Measurements from ENCODE around the gene PIGU. TPM values are rescaled to one million over a fixed set of nuclear protein-coding genes. Genes with fewer than 3 reads are reported as not detected.
"Not testable (repeated sequence)": the region's sequence is repeated elsewhere in the genome, so short reads cannot be mapped to it uniquely, and the experiment has no call there.

Gene PIGU
- total RNA-seq, 2 experiments from 2014 or later = 21.1 to 28.2 TPM

- H3K4me3 Mint-ChIP-seq = peak within 1 kb of the TSS; percentile 97
- peaks cover 35% of the 10 kb centered on the region for H3K4me1 Mint-ChIP-seq
- peak within 1 kb of the TSS; percentile 98 for H3K27ac Mint-ChIP-seq
- H3K36me3 Mint-ChIP-seq (ENCODE audit: low read depth) = peaks cover 10% of the 10 kb centered on the region
- intact Hi-C loops (cut with DNase I, micrococcal nuclease) = loop anchor here (1.0 to 5.0 kb wide), 13 partner anchors 42 to 1436 kb away; partner anchors contain the start of genes ACSS2 (in 1 of the 2), AHCY (in 1 of the 2), EDEM2 (in 1 of the 2) and EIF2S2 (in 1 of the 2)
- ATAC-seq (peak; percentile 81), DNase-seq (peak; percentile 98)
- no peaks in the 10 kb centered on the region for H3K27me3 Mint-ChIP-seq
- POLR2A ChIA-PET = interaction anchor here (0.7 to 2.4 kb wide), 7 partner anchors 15 to 471 kb away, joined by 3 to 9 read pairs (median 5); partner anchors contain the start of gene ITCH
- no peaks in the 10 kb centered on the region for H3K9me3 Mint-ChIP-seq (ENCODE audit: low read depth)
- CTCF ChIA-PET = interaction anchor here (0.7 to 7.8 kb wide), 13 partner anchors 10 to 287 kb away, joined by 3 to 82 read pairs (median 5); partner anchors contain the start of gene TP53INP2
These were observed 160.4 kb downstream of the PIGU start, which contains the start of gene DYNLRB1 for GRCh38 chr20:34516247-34517113. DYNLRB1 (plus strand) TSS chr20:34516422; CDS start chr20:34516459, 37 bp downstream.

DNA sequence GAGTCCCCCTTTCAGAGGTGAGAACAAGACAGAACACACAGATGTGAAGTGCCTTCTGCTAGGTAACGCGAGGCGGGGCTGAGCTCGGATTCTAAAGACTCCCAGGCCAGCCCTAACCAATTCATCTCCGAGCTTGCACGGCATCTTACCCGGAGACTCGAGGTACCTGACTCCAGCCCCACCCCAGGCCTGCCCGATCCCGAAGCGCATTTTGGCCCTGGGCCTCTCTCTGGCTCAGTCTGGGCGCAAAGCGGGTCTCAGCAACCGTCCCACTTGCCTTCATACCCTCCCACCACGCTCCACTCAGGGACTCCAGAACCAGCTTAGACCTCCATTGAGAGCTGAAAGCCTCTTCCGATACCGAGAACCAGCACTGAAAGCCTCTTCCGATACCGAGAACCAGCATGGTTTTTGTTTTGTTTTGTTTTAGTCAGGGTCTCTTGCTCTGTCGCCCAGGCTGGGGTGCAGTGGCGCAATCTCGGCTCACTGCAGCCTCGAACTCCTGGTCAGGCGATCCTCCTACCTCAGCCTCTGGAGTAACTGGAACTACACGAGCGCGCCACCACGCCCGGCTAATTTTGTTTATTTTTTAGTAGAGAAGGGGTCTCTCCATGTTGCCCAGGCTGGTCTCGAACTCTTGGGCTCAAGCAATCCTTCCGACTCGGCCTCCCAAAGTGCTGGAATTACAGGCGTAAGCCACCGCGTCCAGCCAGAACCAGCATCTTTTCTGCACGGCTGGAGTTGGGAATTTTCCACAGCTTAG is 161.2 kb downstream of the PIGU start:
- Mint-ChIP-seq H3K4me3 (peak overlapping the region; percentile 97), H3K4me1 (peaks cover 31% of the 10 kb centered on the region), H3K9me3 (ENCODE audit: low read depth) (no peaks in the 10 kb centered on the region), H3K27ac (peak overlapping the region; percentile 98), H3K27me3 (no peaks in the 10 kb centered on the region), H3K36me3 (ENCODE audit: low read depth) (peaks cover 9% of the 10 kb centered on the region)
- DNase-seq (peak; percentile 84), ATAC-seq (peak; percentile 75)
- ChIA-PET CTCF (interaction anchor here (0.6 to 7.8 kb wide), 22 partner anchors 11 to 288 kb away, joined by 3 to 82 read pairs (median 4); partner anchors contain the start of gene TP53INP2), POLR2A (interaction anchor here (0.7 to 2.4 kb wide), 8 partner anchors 15 to 471 kb away, joined by 3 to 9 read pairs (median 4); partner anchors contain the start of genes ITCH and MAP1LC3A)
- intact Hi-C loops (cut with DNase I, micrococcal nuclease) = loop anchor here (1.0 to 5.0 kb wide), 15 partner anchors 43 to 1437 kb away; partner anchors contain the start of genes AHCY (in 2 of the 2), PIGU (in 2 of the 2), ACSS2 (in 1 of the 2) and EDEM2 (in 1 of the 2)

DNA sequence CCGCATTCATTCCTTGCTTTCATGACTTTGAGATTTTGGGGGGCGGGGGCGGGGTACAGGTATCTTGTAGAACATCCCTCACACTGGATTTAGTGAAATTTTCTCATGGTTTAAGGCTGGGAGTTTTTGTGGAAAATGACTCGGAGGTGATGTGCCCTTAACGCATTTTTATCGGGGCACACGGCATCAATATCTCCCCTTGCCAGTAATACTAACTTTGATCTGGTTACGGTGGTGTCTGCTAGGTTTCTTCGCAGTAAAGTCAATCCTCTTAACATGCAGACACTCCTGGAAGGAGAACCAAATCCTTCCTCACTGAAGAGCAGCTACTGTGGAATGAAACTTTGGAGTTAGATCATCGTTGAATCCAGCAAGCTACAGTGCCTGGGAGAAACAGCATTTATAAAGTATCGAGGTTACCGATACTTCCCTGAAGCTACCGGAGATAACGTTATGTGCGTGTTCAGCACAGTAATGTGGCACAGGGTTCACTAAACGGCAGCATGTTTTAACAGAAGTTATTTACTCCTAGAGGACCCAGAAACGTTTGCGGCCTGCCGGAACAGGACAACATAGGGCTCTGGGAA is 161.9 kb downstream of the PIGU start:
- no peak for DNase-seq
- ChIA-PET POLR2A (interaction anchor here (0.5 to 2.4 kb wide), 8 partner anchors 15 to 215 kb away, joined by 3 to 9 read pairs (median 4); partner anchors contain the start of genes ITCH and MAP1LC3A), CTCF (interaction anchor here (0.6 to 7.8 kb wide), 19 partner anchors 12 to 256 kb away, joined by 3 to 82 read pairs (median 4); partner anchors contain the start of gene AHCY)
- H3K27ac Mint-ChIP-seq = peak overlapping the region; percentile 98
- H3K4me1 Mint-ChIP-seq = peaks cover 31% of the 10 kb centered on the region
- peak overlapping the region; percentile 97 for H3K4me3 Mint-ChIP-seq
- no peak for ATAC-seq
- no peaks in the 10 kb centered on the region for H3K9me3 Mint-ChIP-seq (ENCODE audit: low read depth)
- peaks cover 9% of the 10 kb centered on the region for H3K36me3 Mint-ChIP-seq (ENCODE audit: low read depth)
- intact Hi-C loops (cut with DNase I, micrococcal nuclease) = loop anchor here (1.0 to 5.0 kb wide), 7 partner anchors 162 to 1437 kb away; partner anchors contain the start of genes AHCY (in 1 of the 2), EIF2S2 (in 1 of the 2), PIGU (in 1 of the 2) and SCAND1 (in 1 of the 2)
- no peaks in the 10 kb centered on the region for H3K27me3 Mint-ChIP-seq

DNA sequence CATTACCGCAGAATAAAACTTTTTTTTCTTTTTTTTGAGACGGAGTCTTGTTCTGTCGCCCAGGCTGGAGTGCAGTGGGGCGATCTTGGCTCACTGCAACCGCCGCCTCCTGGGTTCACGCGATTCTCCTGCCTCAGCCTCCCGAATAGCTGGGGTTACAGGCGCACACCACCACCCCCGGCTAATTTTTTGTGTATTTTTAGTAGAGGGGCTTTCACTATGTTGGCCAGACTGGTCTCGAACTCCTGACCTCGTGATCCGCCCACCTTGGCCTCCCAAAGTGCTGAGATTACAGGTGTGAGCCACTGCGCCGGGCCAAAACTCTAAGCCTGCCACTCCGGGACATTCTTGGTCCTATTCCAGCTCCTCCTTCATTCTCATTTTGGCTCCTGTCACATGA is 162.9 kb downstream of the PIGU start:
- ATAC-seq; H3K36me3 Mint-ChIP-seq (ENCODE audit: low read depth); DNase-seq; intact Hi-C loops (cut with DNase I, micrococcal nuclease); H3K9me3 Mint-ChIP-seq (ENCODE audit: low read depth); H3K27ac Mint-ChIP-seq; POLR2A ChIA-PET; H3K27me3 Mint-ChIP-seq: not testable (repeated sequence)
- CTCF ChIA-PET = interaction anchor here (0.6 to 7.8 kb wide), 8 partner anchors 24 to 211 kb away, joined by 3 to 82 read pairs (median 4); partner anchors contain the start of gene AHCY
- peak overlapping the region; percentile 97 for H3K4me3 Mint-ChIP-seq
- H3K4me1 Mint-ChIP-seq = peaks cover 28% of the 10 kb centered on the region

DNA sequence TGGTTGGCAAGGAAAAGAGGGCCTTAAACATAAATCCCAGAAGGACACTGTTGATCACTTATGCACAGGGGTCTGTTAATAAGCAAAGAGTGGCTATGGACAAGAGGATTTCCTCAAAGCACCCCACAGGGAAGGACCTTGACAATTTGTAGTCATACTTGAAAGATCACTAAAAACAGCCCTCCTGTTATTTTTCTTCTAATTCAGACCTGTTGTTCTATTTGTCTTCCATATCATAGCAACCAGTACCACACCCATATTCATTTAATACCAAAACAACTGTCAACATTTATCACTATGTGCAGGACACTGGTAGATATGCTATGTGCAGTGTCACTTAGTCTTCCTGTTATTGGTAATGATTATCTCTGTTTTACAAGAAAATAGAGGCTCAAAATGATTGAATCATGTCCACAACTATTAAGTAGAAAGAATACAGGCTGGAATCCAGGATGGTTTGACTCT is 163.9 kb downstream of the PIGU start:
- POLR2A ChIA-PET = interaction anchor here (0.6 kb wide), 1 partner anchor 15 kb away, joined by 5 read pairs; no protein-coding TSS in a partner anchor
- ATAC-seq (no peak), DNase-seq (no peak)
- Mint-ChIP-seq H3K4me3 (no peak overlapping the region), H3K27ac (no peak overlapping the region), H3K9me3 (ENCODE audit: low read depth) (no peaks in the 10 kb centered on the region), H3K36me3 (ENCODE audit: low read depth) (peaks cover 5% of the 10 kb centered on the region), H3K27me3 (no peaks in the 10 kb centered on the region), H3K4me1 (peaks cover 17% of the 10 kb centered on the region)
- intact Hi-C loops (cut with DNase I, micrococcal nuclease) = no loop called here
- CTCF ChIA-PET = interaction anchor here (0.7 to 2.1 kb wide), 2 partner anchors 57 to 201 kb away, joined by 3 to 9 read pairs; no protein-coding TSS in a partner anchor

DNA sequence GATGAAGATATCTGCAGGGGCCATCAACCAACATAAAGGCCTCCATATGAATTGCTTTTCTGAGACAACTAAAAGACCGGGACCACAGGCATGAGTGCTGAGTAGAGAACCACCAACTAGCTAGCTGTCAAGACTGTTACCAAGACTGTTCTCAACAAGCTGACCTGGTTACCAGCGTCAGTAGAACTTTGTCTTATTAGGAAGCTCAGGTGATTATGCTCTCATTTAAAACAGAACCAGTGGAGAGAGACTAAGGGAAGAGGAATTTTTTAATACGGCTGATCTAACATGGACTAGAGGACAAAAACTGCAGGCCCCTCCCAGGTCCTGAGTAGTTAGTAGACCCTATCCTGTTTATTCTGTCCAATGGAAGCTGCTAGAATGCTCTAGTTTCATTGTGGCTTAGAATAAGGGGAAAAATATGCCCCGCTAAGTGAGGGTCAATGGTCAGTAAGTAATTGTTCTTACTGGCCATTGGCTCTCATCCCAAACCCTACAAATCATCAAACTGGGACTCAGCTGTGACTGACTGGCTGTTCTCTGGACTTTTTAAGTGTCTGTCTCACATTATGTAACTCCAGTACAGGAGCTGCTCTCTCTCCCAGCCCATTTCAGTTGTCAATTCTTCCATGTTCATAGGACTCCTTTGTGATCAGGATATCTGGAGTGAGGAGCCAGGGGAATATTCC is 164.5 kb downstream of the PIGU start:
- H3K4me3 Mint-ChIP-seq = no peak overlapping the region
- CTCF ChIA-PET = interaction anchor here (0.6 to 2.1 kb wide), 5 partner anchors 13 to 1329 kb away, joined by 3 to 9 read pairs (median 4); no protein-coding TSS in a partner anchor
- intact Hi-C loops (cut with DNase I, micrococcal nuclease) = no loop called here
- no peak for DNase-seq
- ATAC-seq = no peak
- H3K27me3 Mint-ChIP-seq = no peaks in the 10 kb centered on the region
- no peak overlapping the region for H3K27ac Mint-ChIP-seq
- H3K36me3 Mint-ChIP-seq (ENCODE audit: low read depth) = peaks cover 6% of the 10 kb centered on the region
- no peaks in the 10 kb centered on the region for H3K9me3 Mint-ChIP-seq (ENCODE audit: low read depth)
- H3K4me1 Mint-ChIP-seq = peaks cover 13% of the 10 kb centered on the region
- POLR2A ChIA-PET = interaction anchor here (0.6 kb wide), 1 partner anchor 14 kb away, joined by 5 read pairs; no protein-coding TSS in a partner anchor

- H3K27ac Mint-ChIP-seq = no peak overlapping the region
- ChIA-PET CTCF (interaction anchor here (0.6 to 2.1 kb wide), 4 partner anchors 14 to 1329 kb away, joined by 3 to 9 read pairs (median 4); no protein-coding TSS in a partner anchor), POLR2A (no interaction called here)
- peaks cover 6% of the 10 kb centered on the region for H3K36me3 Mint-ChIP-seq (ENCODE audit: low read depth)
- DNase-seq (no peak), ATAC-seq (no peak)
- no peak overlapping the region for H3K4me3 Mint-ChIP-seq
- no peaks in the 10 kb centered on the region for H3K27me3 Mint-ChIP-seq
- intact Hi-C loops (cut with DNase I, micrococcal nuclease) = no loop called here
- no peaks in the 10 kb centered on the region for H3K9me3 Mint-ChIP-seq (ENCODE audit: low read depth)
- H3K4me1 Mint-ChIP-seq = peaks cover 13% of the 10 kb centered on the region
These were observed 165.0 kb downstream of the PIGU start for GRCh38 chr20:34511891-34512265.

DNA sequence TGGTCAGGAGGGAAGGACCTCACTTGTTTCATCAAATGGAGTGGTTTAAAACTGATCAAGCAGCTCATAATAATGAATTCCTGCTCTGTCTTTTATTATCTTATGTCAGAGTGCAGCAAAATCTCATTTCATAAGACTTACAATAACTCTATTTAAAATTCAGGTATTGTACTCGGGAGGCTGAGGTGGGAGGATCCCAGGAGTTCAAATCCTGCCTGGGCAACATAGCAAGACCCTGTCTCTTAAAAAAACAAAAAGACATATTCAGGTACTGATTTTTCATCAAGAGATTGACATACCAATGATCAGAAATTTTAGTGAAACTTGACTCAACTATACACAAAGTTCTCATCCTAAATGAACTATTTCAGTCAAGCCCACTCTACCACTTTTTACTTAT is 166.3 kb downstream of the PIGU start:
- intact Hi-C loops (cut with DNase I, micrococcal nuclease) = no loop called here
- peaks cover 13% of the 10 kb centered on the region for H3K4me1 Mint-ChIP-seq
- no peak overlapping the region for H3K27ac Mint-ChIP-seq
- no peaks in the 10 kb centered on the region for H3K9me3 Mint-ChIP-seq (ENCODE audit: low read depth)
- ATAC-seq = no peak
- H3K27me3 Mint-ChIP-seq = no peaks in the 10 kb centered on the region
- CTCF ChIA-PET = interaction anchor here (0.7 to 1.0 kb wide), 3 partner anchors 208 to 1066 kb away, joined by 3 to 4 read pairs (median 3); partner anchors contain the start of gene AHCY
- H3K4me3 Mint-ChIP-seq = no peak overlapping the region
- DNase-seq = no peak
- POLR2A ChIA-PET = no interaction called here
- H3K36me3 Mint-ChIP-seq (ENCODE audit: low read depth) = peaks cover 6% of the 10 kb centered on the region

Data from activated CD4-positive, alpha-beta T cell treated with anti-CD3 and anti-CD28 coated beads for 36 hours (primary cell).